Measurements from ENCODE around the gene LPCAT2.

The LPCAT2 gene

GRCh38 chr16:55625843-55626242, 117.0 kb downstream of the LPCAT2 start:
- TF ChIP-seq SPI1 (IDR thresholded peaks at IDR 0.05; ENCODE audit: low read depth, low read length) = no peak
- TF ChIP-seq TAF1 (IDR thresholded peaks at IDR 0.05; ENCODE audit: low read depth, low read length) = no peak
- TF ChIP-seq POLR2AphosphoS5 (IDR thresholded peaks at IDR 0.05; ENCODE audit: low read depth, low read length) = no peak
- no peak for FAIRE-seq
- no peak for DNase-seq (ENCODE audit: insufficient read length, low spot score)

DNA sequence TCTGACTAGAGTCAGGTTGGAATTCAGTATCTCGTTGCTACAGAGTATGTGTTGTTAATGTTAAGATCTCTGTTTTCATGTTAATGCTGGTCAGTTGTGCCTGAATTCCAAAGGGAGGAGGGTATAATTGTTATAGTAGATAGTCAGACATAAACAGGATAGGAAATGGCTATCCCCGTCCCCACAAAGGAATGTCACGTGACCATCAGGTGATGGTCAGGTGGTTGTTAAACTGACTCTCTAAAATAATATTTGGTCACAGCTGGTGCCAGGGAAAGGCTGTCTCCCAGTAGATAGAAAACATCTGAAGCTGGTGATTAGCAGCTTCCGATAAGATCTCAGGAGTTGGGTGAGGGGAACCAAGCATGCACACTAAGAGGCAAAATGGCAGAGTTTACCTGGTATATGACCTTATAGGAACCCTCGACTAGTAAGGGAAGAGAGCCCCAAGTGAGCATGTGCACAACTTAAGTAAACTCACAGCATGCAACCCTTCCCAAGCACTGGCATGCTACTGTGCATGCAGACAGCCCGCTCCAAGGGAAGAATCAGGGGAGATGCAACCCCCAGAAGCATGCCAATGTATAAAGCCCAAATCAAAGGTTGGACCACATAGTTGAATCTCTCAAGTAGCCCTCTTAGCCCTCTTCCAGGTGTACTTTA, 119.6 kb downstream of the LPCAT2 start:
- FAIRE-seq = no peak
- TF ChIP-seq POLR2A (IDR thresholded peaks at IDR 0.05; ENCODE audit: low read depth, low read length) = no peak
- TF ChIP-seq POU2F2 (IDR thresholded peaks at IDR 0.05; ENCODE audit: low read depth, low read length) = no peak
- TF ChIP-seq PAX5 (IDR thresholded peaks at IDR 0.05; ENCODE audit: insufficient read depth, low read length, severe bottlenecking) = no peak
- TF ChIP-seq SPI1 (IDR thresholded peaks at IDR 0.05; ENCODE audit: low read depth, low read length) = no peak
- TF ChIP-seq POLR2AphosphoS5 (IDR thresholded peaks at IDR 0.05; ENCODE audit: low read depth, low read length) = no peak
- DNase-seq (ENCODE audit: insufficient read length, low spot score) = no peak

DNA sequence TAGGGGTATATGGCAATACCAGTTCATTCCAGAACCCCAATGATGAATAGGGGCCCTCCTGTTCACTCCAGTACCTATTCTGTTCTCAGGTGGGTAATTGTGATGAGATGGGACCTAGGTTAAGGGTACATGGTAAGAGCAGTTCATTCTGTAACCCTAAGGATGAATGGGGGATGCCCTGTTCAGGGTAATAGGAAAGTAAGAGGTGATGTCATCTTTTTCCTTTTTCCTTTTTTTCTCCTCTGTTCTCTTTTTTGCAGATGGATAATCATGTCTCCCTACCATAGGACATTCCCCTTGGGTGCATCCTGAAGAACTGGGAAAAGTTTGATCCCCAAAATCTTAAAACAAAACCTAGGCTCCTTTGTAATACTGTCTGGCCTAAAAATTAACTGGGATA, 121.9 kb downstream of the LPCAT2 start:
- DNase-seq (ENCODE audit: insufficient read length, low spot score) (no peak), FAIRE-seq (no peak)
- TF ChIP-seq TAF1 (IDR thresholded peaks at IDR 0.05; ENCODE audit: low read depth, low read length) (no peak), POU2F2 (IDR thresholded peaks at IDR 0.05; ENCODE audit: low read depth, low read length) (no peak), POLR2A (IDR thresholded peaks at IDR 0.05; ENCODE audit: low read depth, low read length) (no peak), PAX5 (IDR thresholded peaks at IDR 0.05; ENCODE audit: insufficient read depth, low read length, severe bottlenecking) (no peak), SPI1 (IDR thresholded peaks at IDR 0.05; ENCODE audit: low read depth, low read length) (no peak), POLR2AphosphoS5 (IDR thresholded peaks at IDR 0.05; ENCODE audit: low read depth, low read length) (no peak)

GRCh38 chr16:55632259-55632658, 123.4 kb downstream of the LPCAT2 start:
- DNase-seq (ENCODE audit: insufficient read length, low spot score) (no peak), FAIRE-seq (no peak)
- TF ChIP-seq PAX5 (IDR thresholded peaks at IDR 0.05; ENCODE audit: insufficient read depth, low read length, severe bottlenecking) (no peak), POU2F2 (IDR thresholded peaks at IDR 0.05; ENCODE audit: low read depth, low read length) (no peak), POLR2AphosphoS5 (IDR thresholded peaks at IDR 0.05; ENCODE audit: low read depth, low read length) (no peak), POLR2A (IDR thresholded peaks at IDR 0.05; ENCODE audit: low read depth, low read length) (no peak), TAF1 (IDR thresholded peaks at IDR 0.05; ENCODE audit: low read depth, low read length) (no peak), SPI1 (IDR thresholded peaks at IDR 0.05; ENCODE audit: low read depth, low read length) (no peak)

GRCh38 chr16:55634193-55634592, 125.3 kb downstream of the LPCAT2 start:
- TF ChIP-seq POLR2A (IDR thresholded peaks at IDR 0.05; ENCODE audit: low read depth, low read length) (no peak), POLR2AphosphoS5 (IDR thresholded peaks at IDR 0.05; ENCODE audit: low read depth, low read length) (no peak), TAF1 (IDR thresholded peaks at IDR 0.05; ENCODE audit: low read depth, low read length) (no peak), SPI1 (IDR thresholded peaks at IDR 0.05; ENCODE audit: low read depth, low read length) (no peak)
- DNase-seq (ENCODE audit: insufficient read length, low spot score) = no peak
- FAIRE-seq = no peak

Measured in GM12891 (cell line).